Subcutaneous adipose tissue (tissue), 4 donors: Measurements from ENCODE around the gene DBNDD2. TPM values are rescaled to one million over a fixed set of nuclear protein-coding genes. Genes with fewer than 3 reads are reported as not detected.

Source experiments
- total RNA-seq, 4 donors: library from RNA; depleted of rRNA; stranded (reverse); fragments of >200 nt; gene quantifications; one replicate each; pipeline ENCODE4 v1.1.0, GENCODE V29; 2016
- TF ChIP-seq, protein P1 (sequence below): fragments of 450-650 bp; IDR thresholded peaks from one replicate; pipeline ENCODE4 v1.5.1; 2016; ENCODE audit warnings: low read depth, mild to moderate bottlenecking, control low read depth, antibody characterized with exemption, moderate library complexity

The DBNDD2 gene
- total RNA-seq, 4 donors from 2014 or later = 20.5 to 42.3 (median 24.3) TPM

DNA sequence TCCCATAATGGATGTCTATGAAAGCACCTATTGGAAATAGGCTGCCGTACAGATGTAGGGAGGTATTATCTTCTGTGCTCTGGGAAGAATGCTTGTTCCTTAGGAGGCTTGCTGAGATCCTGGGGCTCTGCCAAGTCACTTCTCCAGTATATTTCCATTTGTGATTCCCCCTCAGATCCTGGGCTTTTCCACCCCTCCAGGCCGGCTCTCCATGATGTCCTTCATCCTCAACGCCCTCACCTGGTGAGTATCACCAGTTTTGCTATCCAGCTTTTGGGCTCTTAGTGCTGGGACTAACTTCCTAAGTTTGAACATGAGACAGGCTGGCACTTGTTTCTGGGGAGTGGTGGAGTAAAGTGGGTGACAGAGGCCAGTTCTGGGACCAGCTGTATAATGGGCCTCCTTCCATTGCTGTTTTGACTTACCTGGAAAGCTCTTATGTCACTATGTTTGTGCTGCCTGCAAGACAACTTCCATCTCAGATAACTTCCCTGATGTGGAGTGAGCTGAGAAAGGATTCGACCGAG lies 42.6 kb upstream of the DBNDD2 start:
- TF ChIP-seq, protein P1, sequence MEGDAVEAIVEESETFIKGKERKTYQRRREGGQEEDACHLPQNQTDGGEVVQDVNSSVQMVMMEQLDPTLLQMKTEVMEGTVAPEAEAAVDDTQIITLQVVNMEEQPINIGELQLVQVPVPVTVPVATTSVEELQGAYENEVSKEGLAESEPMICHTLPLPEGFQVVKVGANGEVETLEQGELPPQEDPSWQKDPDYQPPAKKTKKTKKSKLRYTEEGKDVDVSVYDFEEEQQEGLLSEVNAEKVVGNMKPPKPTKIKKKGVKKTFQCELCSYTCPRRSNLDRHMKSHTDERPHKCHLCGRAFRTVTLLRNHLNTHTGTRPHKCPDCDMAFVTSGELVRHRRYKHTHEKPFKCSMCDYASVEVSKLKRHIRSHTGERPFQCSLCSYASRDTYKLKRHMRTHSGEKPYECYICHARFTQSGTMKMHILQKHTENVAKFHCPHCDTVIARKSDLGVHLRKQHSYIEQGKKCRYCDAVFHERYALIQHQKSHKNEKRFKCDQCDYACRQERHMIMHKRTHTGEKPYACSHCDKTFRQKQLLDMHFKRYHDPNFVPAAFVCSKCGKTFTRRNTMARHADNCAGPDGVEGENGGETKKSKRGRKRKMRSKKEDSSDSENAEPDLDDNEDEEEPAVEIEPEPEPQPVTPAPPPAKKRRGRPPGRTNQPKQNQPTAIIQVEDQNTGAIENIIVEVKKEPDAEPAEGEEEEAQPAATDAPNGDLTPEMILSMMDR = no peak

DNA sequence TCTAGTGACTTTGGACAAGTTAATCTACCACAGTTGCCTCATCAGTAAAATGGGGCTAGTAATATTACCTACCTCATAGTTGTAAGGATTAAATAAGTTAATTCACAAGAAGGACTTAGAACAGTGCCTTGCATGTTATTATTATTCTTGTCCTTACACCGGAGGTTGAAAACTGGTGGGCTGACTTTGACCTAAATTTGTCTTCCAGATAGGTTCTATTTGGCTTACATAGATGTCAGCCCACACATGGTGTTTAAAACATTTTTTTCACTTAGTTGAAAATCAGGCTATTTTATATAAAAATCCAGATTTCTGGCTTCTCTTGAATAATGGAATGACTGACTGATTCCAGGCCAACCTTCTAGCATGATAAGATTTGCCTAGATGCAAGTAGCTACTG lies 41.9 kb upstream of the DBNDD2 start:
- TF ChIP-seq, protein P1 = no peak

DNA sequence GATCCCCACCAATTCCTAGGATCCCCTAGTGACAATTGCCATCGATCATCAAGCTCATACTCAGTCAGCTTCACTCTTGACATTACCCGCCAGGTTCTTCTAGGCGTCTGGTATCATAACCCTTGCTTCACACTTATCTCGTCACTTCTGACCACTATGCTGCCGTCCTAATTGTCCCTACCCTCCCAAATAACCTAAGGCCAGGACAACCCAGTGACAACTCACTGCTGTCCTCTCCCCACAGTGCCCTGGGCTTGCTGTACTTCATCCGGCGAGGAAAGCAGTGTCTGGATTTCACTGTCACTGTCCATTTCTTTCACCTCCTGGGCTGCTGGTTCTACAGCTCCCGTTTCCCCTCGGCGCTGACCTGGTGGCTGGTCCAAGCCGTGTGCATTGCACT lies 41.5 kb upstream of the DBNDD2 start:
- TF ChIP-seq, protein P1 = no peak

DNA sequence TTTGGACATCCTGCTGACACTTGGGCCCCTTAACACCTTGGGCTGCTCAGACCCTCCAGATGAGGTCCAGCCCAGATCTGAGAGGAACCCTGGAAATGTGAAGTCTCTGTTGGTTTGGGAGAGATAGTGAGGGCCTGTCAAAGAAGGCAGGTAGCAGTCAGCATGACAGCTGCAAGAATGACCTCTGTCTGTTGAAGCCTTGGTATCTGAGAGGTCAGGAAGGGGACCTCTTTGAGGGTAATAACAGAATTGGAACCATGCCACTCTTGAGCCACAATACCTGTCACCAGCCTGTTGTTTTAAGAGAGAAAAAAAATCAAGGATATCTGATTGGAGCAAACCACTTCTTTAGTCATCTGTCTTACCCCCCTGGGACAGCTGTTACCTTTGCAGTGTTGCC lies 41.0 kb upstream of the DBNDD2 start:
- TF ChIP-seq, protein P1 = no peak

DNA sequence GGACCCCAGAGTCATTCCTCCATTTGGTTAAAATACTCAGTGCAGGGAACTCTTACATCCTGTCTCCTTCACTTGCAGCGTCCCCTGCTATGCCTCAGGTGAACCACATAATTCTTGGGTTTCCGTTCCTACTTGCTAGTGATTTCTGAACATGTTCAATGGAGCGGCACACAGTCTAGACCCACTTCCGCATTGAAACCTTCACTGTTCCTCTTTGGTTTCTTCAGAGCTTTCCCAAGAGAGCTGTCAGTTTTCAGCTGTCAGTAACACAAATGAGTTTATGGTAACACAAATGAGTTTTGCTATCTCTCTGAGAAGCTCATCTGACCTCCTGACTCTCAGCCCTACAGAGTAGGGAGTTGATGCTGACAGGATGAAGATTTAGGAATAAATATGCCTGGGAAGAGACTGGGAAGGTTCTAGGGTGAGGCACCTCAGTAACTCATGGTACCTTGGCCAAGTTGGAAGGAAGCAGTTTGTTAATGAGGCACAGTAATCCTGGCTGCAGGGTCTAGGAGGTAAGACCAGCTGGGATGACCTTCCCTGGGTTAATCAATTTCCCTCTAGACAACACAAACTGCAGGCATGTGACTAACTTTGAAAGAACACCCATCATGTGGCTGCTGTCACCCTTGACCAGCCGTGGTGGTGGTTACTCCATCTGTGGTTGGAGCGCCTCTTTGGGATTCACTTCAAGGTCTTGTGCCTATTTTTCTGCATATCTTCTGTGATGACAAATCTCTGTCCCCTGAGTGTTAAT lies 39.7 kb upstream of the DBNDD2 start:
- TF ChIP-seq, protein P1 = no peak

DNA sequence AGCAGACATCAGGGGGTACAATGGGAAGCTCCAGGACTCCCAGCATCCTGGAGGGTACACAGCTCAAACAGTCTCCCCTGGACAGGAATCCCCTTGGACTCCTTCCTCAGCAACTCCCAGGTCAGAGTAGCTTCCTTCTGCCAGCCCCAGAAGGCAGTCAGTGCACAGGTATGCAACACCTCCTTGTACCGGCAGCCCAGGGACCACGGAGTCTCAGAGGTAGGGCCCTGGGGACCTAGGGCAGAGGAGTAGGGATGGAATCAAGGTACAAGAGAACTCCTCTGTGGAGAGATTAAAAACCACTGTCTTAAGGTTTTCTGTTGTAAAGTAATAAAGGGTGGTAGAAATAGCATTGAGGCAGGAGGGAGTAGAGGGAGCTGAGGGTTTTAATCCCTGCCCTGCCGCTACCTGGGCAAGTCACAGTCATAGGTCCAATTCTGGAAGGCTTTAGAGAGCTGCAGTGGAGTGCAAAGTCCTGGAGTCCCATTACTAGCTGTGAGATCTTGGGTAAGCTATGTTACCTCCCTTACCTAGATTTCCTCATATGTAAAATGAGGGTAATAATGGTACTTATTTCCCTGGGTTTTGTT lies 37.4 kb upstream of the DBNDD2 start:
- TF ChIP-seq, protein P1 = no peak

DNA sequence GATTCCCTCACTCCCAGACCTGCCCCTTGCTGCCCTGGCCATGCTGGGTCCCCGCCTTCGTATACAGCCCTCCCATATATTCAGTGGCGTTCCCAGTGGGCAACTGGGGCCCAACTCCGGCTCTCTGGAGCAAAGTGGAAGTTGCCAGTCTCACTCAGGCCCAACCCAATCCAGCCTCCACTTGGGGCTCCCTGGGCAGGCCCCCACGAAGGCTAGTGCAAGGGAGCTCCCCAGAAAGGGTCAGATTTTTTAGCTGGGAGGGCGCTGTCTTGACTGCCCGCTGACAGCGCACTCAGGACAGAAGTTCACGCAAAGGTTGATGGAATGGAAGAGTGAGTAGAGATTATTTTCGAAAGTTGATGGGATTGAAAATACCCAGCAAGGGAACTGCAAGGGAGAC lies 35.8 kb upstream of the DBNDD2 start:
- TF ChIP-seq, protein P1 = no peak
